Measurements from ENCODE around the gene MKS1. TPM values are rescaled to one million over a fixed set of nuclear protein-coding genes. Genes with fewer than 3 reads are reported as not detected.

MKS1 gene
- total and polyA plus RNA-seq, 2 of the 8 experiments (the other 6 are each of a cell fraction or from before 2014, with no cell fraction given), result 12.0 to 21.7 TPM

GRCh38 chr17:58176200-58176599 is 42.9 kb downstream of the MKS1 start:
- H3K4me1 ChIP-seq (replicated peaks in 1 of 4; ENCODE audit: control insufficient read depth in 3 of 4, insufficient read depth in 4 of 4, low read length in 3 of 4), result no peaks in the 10 kb centered on the region
- no peak overlapping the region for H2BK15ac ChIP-seq (ENCODE audit: low read length)
- H2AFZ ChIP-seq (ENCODE audit: low read length), result no peak overlapping the region
- H3K23ac ChIP-seq (ENCODE audit: insufficient read length), result no peak overlapping the region
- no peak overlapping the region for H4K8ac ChIP-seq (ENCODE audit: extremely low read depth, insufficient read depth, low read length)
- peaks cover 0 to 3% (median 2%) of the 10 kb centered on the region in 4 experiments; a peak in 1 of 7 replicates for H3K27me3 ChIP-seq (replicated peaks in 1 of 4; ENCODE audit: control insufficient read depth in 3 of 4, extremely low read depth in 1 of 4, insufficient read depth in 3 of 4, low read length in 3 of 4)
- H3K18ac ChIP-seq (ENCODE audit: extremely low read depth, low read length), result no peak overlapping the region
- no peak overlapping the region for H2BK5ac ChIP-seq (ENCODE audit: low read depth, low read length)
- H3K14ac ChIP-seq (ENCODE audit: insufficient read length), result no peak overlapping the region
- no peak for DNase-seq (ENCODE audit: low read depth in 1 of 2, low spot score in 2 of 2)
- no peaks in the 10 kb centered on the region for H3K36me3 ChIP-seq (ENCODE audit: control insufficient read depth in 2 of 4, insufficient read depth in 4 of 4, low read length in 3 of 4)
- no peak overlapping the region for H2BK120ac ChIP-seq (replicated peaks; ENCODE audit: low read depth, low read length)
- no peaks in the 10 kb centered on the region for H3K79me2 ChIP-seq (ENCODE audit: control insufficient read depth in 1 of 2, insufficient read depth in 2 of 2, low read length in 2 of 2)
- H2BK12ac ChIP-seq (ENCODE audit: low read depth, low read length), result no peak overlapping the region
- H3K4me3 ChIP-seq (ENCODE audit: extremely low read depth in 1 of 4, insufficient read depth in 2 of 4, low read depth in 3 of 4, low read length in 4 of 4), result no peak overlapping the region
- FAIRE-seq, result no peak
- 61% methylated on average over 7 of the region's 7 CpGs; no CpG with 5 or more reads in 1 of the 2 experiments for WGBS, 2 experiments (ENCODE audit: extremely low coverage in 1 of 2, insufficient coverage in 1 of 2, insufficient read length in 1 of 2, insufficient replicate concordance in 2 of 2, low coverage in 1 of 2, low lambda C conversion rate in 2 of 2, missing lambda C conversion rate in 1 of 2)
- no peak for TF ChIP-seq JUN (IDR thresholded peaks at IDR 0.05; ENCODE audit: low read depth, low read length)
- TF ChIP-seq, protein P1, sequence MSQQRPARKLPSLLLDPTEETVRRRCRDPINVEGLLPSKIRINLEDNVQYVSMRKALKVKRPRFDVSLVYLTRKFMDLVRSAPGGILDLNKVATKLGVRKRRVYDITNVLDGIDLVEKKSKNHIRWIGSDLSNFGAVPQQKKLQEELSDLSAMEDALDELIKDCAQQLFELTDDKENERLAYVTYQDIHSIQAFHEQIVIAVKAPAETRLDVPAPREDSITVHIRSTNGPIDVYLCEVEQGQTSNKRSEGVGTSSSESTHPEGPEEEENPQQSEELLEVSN (IDR thresholded peaks at IDR 0.05), result no peak
- no peak for TF ChIP-seq TBP (IDR thresholded peaks at IDR 0.05; ENCODE audit: low read depth, low read length)
- no peak for TF ChIP-seq GABPA (IDR thresholded peaks at IDR 0.05; ENCODE audit: borderline replicate concordance, insufficient read depth, low read length)
- TF ChIP-seq SIN3A (conservative IDR thresholded peaks at IDR 0.05 in 1 of 2, IDR thresholded peaks at IDR 0.05 in 1 of 2; ENCODE audit: low read depth in 1 of 2, low read length in 2 of 2), result no peak
- TF ChIP-seq, protein P2, sequence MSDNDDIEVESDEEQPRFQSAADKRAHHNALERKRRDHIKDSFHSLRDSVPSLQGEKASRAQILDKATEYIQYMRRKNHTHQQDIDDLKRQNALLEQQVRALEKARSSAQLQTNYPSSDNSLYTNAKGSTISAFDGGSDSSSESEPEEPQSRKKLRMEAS (IDR thresholded peaks at IDR 0.05), result no peak
- no peak for TF ChIP-seq ASH2L (IDR thresholded peaks at IDR 0.05; ENCODE audit: low read length)
- TF ChIP-seq CTBP2 (IDR thresholded peaks at IDR 0.05; ENCODE audit: borderline replicate concordance, insufficient read depth, insufficient read length, low read length), result no peak
- no peak for TF ChIP-seq PHF8 (conservative IDR thresholded peaks at IDR 0.05; ENCODE audit: low read depth, low read length)
- TF ChIP-seq SP4 (IDR thresholded peaks at IDR 0.05; ENCODE audit: low read length), result no peak
- TF ChIP-seq KDM5A (IDR thresholded peaks at IDR 0.05; ENCODE audit: low read length), result no peak
- H2BK20ac ChIP-seq (ENCODE audit: low read length), result no peak overlapping the region
- H4K91ac ChIP-seq (replicated peaks; ENCODE audit: insufficient read length, low read length), result no peak overlapping the region
- H2AK5ac ChIP-seq (ENCODE audit: low read depth, low read length), result no peak overlapping the region
- no peak overlapping the region for H3K4ac ChIP-seq (replicated peaks; ENCODE audit: insufficient read length, low read depth, low read length)
- no peaks in the 10 kb centered on the region for H3K23me2 ChIP-seq (ENCODE audit: low read depth, low read length)
- H3K56ac ChIP-seq (replicated peaks; ENCODE audit: insufficient read length, low read depth, low read length), result no peak overlapping the region
- ChIA-PET CTCF (ENCODE audit: partially characterized antibody) (interaction anchor here (0.6 to 11.5 kb wide), 5 partner anchors 24 to 342 kb away, joined by 3 to 71 read pairs (median 7); no protein-coding TSS in a partner anchor), POLR2A (ENCODE audit: partially characterized antibody) (interaction anchor here (0.7 kb wide), 1 partner anchor 223 kb away, joined by 3 read pairs; no protein-coding TSS in a partner anchor)
- no peak overlapping the region for H3K9ac ChIP-seq (replicated peaks in 1 of 4; ENCODE audit: extremely low read depth in 1 of 4, low read depth in 3 of 4, low read length in 3 of 4)
- no peak overlapping the region for H3K4me2 ChIP-seq (ENCODE audit: insufficient read depth in 1 of 2, low read depth in 2 of 2, low read length in 2 of 2)
- H3K9me3 ChIP-seq (ENCODE audit: insufficient read depth in 2 of 2, low read depth in 1 of 2, low read length in 1 of 2), result no peaks in the 10 kb centered on the region
- H3K27ac ChIP-seq (ENCODE audit: low read depth, low read length), result no peak overlapping the region
- H4K5ac ChIP-seq (ENCODE audit: insufficient read length, low read depth, low read length), result no peak overlapping the region
- H3K79me1 ChIP-seq (ENCODE audit: low read depth, low read length), result no peaks in the 10 kb centered on the region
- peaks cover 0 to 4% of the 10 kb centered on the region in 2 experiments for H4K20me1 ChIP-seq (replicated peaks in 1 of 2; ENCODE audit: control insufficient read depth in 1 of 2, insufficient read depth in 2 of 2, low read length in 2 of 2)

Data from H1 (cell line).